Spinal cord (tissue), 10 donors: ENCODE data around the gene TMC5. TPM values are rescaled to one million over a fixed set of nuclear protein-coding genes. Genes with fewer than 3 reads are reported as not detected.

Source experiments
- DNase-seq, 6 donors: peaks; one replicate each; pipeline versions ENCODE4 v3.0.0 to v3.0.0-alpha.2; 2013 to 2015; ENCODE audit warnings: low spot score in 6 of 6, low read depth in 4 of 6
- H3K27ac ChIP-seq: one replicate; pipeline ENCODE4 v1.5.1; 2013; ENCODE audit warnings: low read depth, low read length, control low read depth
- H3K27me3 ChIP-seq: one replicate; pipeline ENCODE4 v1.6.1; 2013; ENCODE audit warnings: low read length; ENCODE audit not compliant: control insufficient read depth, insufficient read depth
- H3K36me3 ChIP-seq: one replicate; pipeline ENCODE4 v1.6.1; 2013; ENCODE audit warnings: low read length; ENCODE audit not compliant: control insufficient read depth, insufficient read depth
- H3K4me1 ChIP-seq: one replicate; pipeline ENCODE4 v1.6.1; 2013; ENCODE audit warnings: low read length; ENCODE audit not compliant: control insufficient read depth, insufficient read depth
- H3K4me3 ChIP-seq: one replicate; pipeline ENCODE4 v1.5.1; 2013; ENCODE audit warnings: low read depth, low read length, control low read depth
- H3K9me3 ChIP-seq: one replicate; pipeline ENCODE4 v1.6.1; 2013; ENCODE audit warnings: low read length; ENCODE audit not compliant: control insufficient read depth, insufficient read depth
- whole genome bisulfite sequencing: methylation state at CpG from one replicate; pipeline ENCODE4 v1.1.5; 2013; ENCODE audit warnings: missing lambda C conversion rate; ENCODE audit not compliant: insufficient coverage; 5-methylcytosine and 5-hydroxymethylcytosine counted together
- polyA plus RNA-seq, 2 donors: library from polyadenylated mRNA; unstranded; fragments of 120-200 nt; gene quantifications; one replicate each; pipeline ENCODE4 v1.2.1, GENCODE V29; 2013; ENCODE audit not compliant: insufficient read length in 2 of 2
- total RNA-seq, 2 donors: library from RNA; depleted of rRNA in 1 of 2; stranded (reverse); fragments of 120-200 nt in 1 of 2; fragments of >200 nt in 1 of 2; gene quantifications; one replicate each; pipeline versions ENCODE4 v1.2.3 to v1.2.4, GENCODE V29; 2013 to 2014
- donor health status: healthy.

TMC5 gene
- total and polyA plus RNA-seq, 4 donors = 0.20 to 2.4 (median 0.38) TPM

- Histone ChIP-seq H3K27me3 (no peaks in the 10 kb centered on the region), H3K4me1 (no peaks in the 10 kb centered on the region), H3K4me3 (no peak overlapping the region), H3K36me3 (no peaks in the 10 kb centered on the region), H3K9me3 (no peaks in the 10 kb centered on the region), H3K27ac (no peak overlapping the region)
- 75% methylated on average over 2 of the region's 4 CpGs for WGBS
- DNase-seq = no peak
These were observed 21.8 kb downstream of the TMC5 start for GRCh38 chr16:19439483-19439882.

DNA sequence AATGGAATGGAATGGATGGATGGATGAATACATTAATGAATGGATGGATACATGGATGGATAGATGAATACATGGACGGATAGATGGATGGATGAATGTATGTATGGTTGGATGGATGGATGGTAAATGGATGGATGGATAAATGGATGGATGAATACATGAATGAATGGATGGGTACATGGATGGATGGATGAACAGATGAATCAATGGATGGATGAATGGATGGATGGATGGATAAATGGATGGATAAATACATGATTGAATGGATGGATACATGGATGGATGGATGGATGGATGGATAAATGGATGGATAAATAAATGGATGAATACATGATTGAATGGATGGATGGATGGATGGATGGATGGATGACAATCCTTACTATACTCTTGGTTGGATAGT, 26.0 kb downstream of the TMC5 start:
- Histone ChIP-seq H3K9me3 (no peaks in the 10 kb centered on the region), H3K4me3 (no peak overlapping the region), H3K4me1 (no peaks in the 10 kb centered on the region), H3K27me3 (no peaks in the 10 kb centered on the region), H3K27ac (no peak overlapping the region), H3K36me3 (no peaks in the 10 kb centered on the region)
- DNase-seq = no peak
- 80% methylated on average over 1 of the region's 1 CpG for WGBS

DNA sequence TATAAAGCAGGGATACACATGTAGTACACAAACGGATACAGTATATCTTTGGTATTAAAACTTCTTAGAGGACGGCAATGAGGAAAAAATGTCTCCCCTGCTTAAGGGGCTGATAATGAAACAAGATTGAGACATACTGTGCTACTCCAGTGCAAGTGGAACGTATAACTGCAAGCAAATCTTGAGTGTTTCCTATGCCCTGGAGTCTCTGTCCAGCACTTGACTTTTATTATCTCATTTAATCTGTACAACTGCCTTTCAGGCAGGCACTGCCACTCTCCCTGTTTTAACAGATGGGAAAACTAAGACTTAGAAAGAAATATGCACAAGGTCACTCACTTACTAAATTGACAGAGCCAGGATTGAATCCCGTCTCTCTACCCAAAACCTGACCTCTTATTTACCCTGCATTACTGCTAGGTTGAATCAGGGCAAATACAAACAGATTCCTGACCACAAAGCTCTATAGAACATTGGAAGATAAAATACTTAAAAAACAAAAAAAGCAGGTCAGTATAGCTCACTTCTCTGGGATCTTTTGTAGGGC, 28.7 kb downstream of the TMC5 start:
- no peaks in the 10 kb centered on the region for H3K27me3 ChIP-seq
- no peak overlapping the region for H3K27ac ChIP-seq

DNA sequence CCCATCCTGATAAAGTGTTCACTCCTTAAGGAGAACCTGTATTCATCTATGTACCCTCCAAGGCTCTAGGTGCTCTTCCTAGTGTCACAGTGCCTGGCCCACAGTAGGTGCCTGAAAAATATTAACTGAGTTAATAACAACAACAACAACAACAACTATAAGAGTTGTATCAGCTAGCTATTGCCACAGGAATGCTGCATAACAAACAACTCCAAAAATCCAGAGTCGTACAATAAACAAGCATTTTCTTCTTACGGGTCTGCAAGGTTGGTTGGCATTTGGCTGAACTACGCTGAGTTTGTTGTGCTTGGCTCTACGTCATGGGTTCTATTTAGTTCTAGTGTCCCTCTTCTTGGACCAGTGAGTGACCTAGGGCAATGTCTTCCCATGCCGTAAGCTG, 29.2 kb downstream of the TMC5 start:
- H3K36me3 ChIP-seq = no peaks in the 10 kb centered on the region
- WGBS = 100% methylated on average over 4 of the region's 5 CpGs
- H3K4me3 ChIP-seq = no peak overlapping the region
- H3K27me3 ChIP-seq = no peaks in the 10 kb centered on the region
- no peaks in the 10 kb centered on the region for H3K9me3 ChIP-seq
- DNase-seq = no peak
- no peak overlapping the region for H3K27ac ChIP-seq
- no peaks in the 10 kb centered on the region for H3K4me1 ChIP-seq

More for the DNA sequence above, 28.7 kb downstream of the TMC5 start:
- Histone ChIP-seq H3K4me3 (no peak overlapping the region), H3K4me1 (no peaks in the 10 kb centered on the region), H3K9me3 (no peaks in the 10 kb centered on the region), H3K36me3 (no peaks in the 10 kb centered on the region)
- 78% methylated on average over 1 of the region's 4 CpGs for WGBS
- DNase-seq = no peak

- H3K4me3 ChIP-seq = no peak overlapping the region
- DNase-seq = no peak
- no peaks in the 10 kb centered on the region for H3K4me1 ChIP-seq
- no peaks in the 10 kb centered on the region for H3K27me3 ChIP-seq
- no peaks in the 10 kb centered on the region for H3K36me3 ChIP-seq
- 91% methylated on average over 3 of the region's 3 CpGs for WGBS
- H3K27ac ChIP-seq = no peak overlapping the region
- no peaks in the 10 kb centered on the region for H3K9me3 ChIP-seq
These were observed 32.5 kb downstream of the TMC5 start for GRCh38 chr16:19450186-19450585.

GRCh38 chr16:19458722-19459379, 41.2 kb downstream of the TMC5 start:
- DNase-seq = no peak
- H3K27me3 ChIP-seq = no peaks in the 10 kb centered on the region
- no peak overlapping the region for H3K27ac ChIP-seq
- no peak overlapping the region for H3K4me3 ChIP-seq
- no peaks in the 10 kb centered on the region for H3K4me1 ChIP-seq
- no peaks in the 10 kb centered on the region for H3K36me3 ChIP-seq
- 82% methylated on average over 4 of the region's 9 CpGs for WGBS
- no peaks in the 10 kb centered on the region for H3K9me3 ChIP-seq

DNA sequence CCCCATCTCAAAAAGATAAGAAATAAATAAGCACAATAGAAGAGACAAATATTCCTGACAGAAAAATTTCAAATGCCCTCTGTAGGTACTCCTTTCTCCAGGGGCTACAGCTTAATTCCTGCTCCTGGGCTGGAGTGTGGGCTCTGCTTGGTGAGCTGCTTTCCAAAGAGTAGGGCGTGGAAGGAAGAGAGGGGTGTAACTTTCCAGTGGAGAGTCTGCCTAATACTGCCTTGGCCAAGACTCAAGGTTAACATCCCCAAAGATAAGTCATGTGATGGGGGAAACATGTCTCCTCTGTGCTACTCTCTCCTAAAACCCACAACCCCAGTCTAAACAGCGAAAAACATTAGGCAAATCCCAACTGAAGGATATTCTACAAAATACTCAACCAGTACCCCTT, 42.7 kb downstream of the TMC5 start:
- Histone ChIP-seq H3K27ac (no peak overlapping the region), H3K36me3 (no peaks in the 10 kb centered on the region), H3K27me3 (no peaks in the 10 kb centered on the region), H3K4me3 (no peak overlapping the region), H3K4me1 (no peaks in the 10 kb centered on the region), H3K9me3 (no peaks in the 10 kb centered on the region)
- no peak for DNase-seq
- WGBS = 100% methylated on average over 1 of the region's 2 CpGs

DNA sequence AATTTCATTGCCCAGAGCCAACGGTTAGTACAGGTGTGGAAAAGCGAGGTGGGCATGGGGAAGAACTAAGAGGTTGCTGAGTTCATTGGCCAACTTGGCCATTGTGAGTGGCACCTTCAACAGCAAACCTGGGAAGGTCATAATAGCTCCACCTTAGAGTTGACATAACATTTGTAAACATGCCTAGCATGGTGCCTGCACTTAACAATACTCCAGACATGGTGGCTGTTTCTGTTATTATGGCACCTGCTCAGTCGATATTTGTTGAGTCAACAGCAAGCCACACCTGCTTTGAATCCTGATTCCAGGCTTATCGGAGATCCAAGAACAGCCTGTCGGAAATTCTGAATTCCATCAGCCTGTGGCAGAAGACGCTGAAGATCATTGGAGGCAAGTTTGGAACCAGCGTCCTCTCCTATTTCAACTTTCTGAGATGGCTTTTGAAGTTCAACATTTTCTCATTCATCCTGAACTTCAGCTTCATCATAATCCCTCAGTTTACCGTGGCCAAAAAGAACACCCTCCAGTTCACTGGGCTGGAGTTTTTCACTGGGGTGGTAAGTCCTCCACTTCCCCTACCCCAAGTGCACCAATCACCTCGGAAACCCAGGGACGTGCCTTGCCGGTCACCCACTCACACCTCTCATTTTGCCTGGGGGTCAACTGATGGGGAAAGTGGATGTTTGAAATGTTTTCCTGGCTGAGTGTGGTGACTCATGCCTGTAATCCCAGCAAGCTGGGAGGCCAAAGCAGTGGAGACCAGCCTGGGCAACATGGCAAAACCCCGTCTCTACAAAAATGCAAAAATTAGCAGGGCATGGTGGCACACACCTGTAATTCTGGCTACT, 46.0 kb downstream of the TMC5 start:
- Histone ChIP-seq H3K9me3 (no peaks in the 10 kb centered on the region), H3K27ac (no peak overlapping the region), H3K36me3 (no peaks in the 10 kb centered on the region), H3K4me3 (no peak overlapping the region), H3K4me1 (no peaks in the 10 kb centered on the region), H3K27me3 (no peaks in the 10 kb centered on the region)
- DNase-seq = no peak
- WGBS = 96% methylated on average over 8 of the region's 12 CpGs

DNA sequence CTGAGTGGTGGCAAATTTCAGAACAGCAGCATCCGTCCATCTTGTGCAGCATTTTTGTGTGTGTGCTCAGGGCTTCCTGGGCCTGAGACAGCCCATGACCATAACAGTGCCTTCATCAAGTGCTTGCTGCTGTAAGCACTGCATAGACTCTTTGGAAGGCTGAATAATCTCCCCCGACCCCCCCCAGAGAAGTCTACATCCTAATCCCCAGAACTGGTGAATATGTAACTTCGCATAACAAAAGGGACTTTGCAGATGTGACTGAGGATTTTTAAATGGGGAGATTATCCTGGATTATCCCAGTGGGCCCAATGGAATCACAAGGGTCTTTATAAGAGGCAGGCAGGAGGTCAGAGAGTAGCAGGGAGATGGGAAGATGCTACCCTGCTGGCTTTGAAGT, 50.6 kb downstream of the TMC5 start:
- Histone ChIP-seq H3K9me3 (no peaks in the 10 kb centered on the region), H3K4me3 (no peak overlapping the region), H3K4me1 (no peaks in the 10 kb centered on the region), H3K27me3 (no peaks in the 10 kb centered on the region), H3K36me3 (no peaks in the 10 kb centered on the region), H3K27ac (no peak overlapping the region)
- WGBS = 100% methylated on average over 1 of the region's 3 CpGs
- no peak for DNase-seq

GRCh38 chr16:19472482-19472881, 54.8 kb downstream of the TMC5 start:
- no peaks in the 10 kb centered on the region for H3K27me3 ChIP-seq
- no peak for DNase-seq
- no peaks in the 10 kb centered on the region for H3K4me1 ChIP-seq
- WGBS = 81% methylated on average over 4 of the region's 6 CpGs
- H3K27ac ChIP-seq = no peak overlapping the region
- H3K36me3 ChIP-seq = no peaks in the 10 kb centered on the region
- H3K9me3 ChIP-seq = no peaks in the 10 kb centered on the region
- no peak overlapping the region for H3K4me3 ChIP-seq
